DOHH2 (cell line): ENCODE data around the gene SH3BP5L.
"Not testable (repeated sequence)": the region's sequence is repeated elsewhere in the genome, so short reads cannot be mapped to it uniquely, and the experiment has no call there.

Experiments
- H3F3A ChIP-seq: fragments of 200-600 bp; sonication (generic), shearing (Covaris generic); 2 replicates; pipeline ENCODE4 v1.6.0; 2016; ENCODE audit warnings: antibody characterized with exemption, mild to moderate bottlenecking; ENCODE audit not compliant: control insufficient read depth, insufficient read depth
- H3K27ac ChIP-seq: fragments of 200-600 bp; sonication (generic); 2 replicates; pipeline ENCODE4 v1.5.1; 2014; ENCODE audit warnings: low read depth, mild to moderate bottlenecking, low read length, moderate library complexity
- H3K27me3 ChIP-seq: fragments of 200-600 bp; sonication (generic); 2 replicates; pipeline ENCODE4 v1.6.1; 2014; ENCODE audit warnings: mild to moderate bottlenecking, low read length, mixed read lengths; ENCODE audit not compliant: control insufficient read depth
- H3K36me3 ChIP-seq: fragments of 200-600 bp; sonication (generic); 2 replicates; pipeline ENCODE4 v1.6.1; 2014; ENCODE audit warnings: mild to moderate bottlenecking, low read length, moderate library complexity, mixed read lengths; ENCODE audit not compliant: control insufficient read depth
- H3K4me1 ChIP-seq: fragments of 200-600 bp; sonication (generic); 2 replicates; pipeline ENCODE4 v1.6.1; 2014; ENCODE audit warnings: mild to moderate bottlenecking, low read length, mixed read lengths; ENCODE audit not compliant: control insufficient read depth
- H3K4me2 ChIP-seq: fragments of 200-600 bp; sonication (generic); 2 replicates; pipeline ENCODE4 v1.6.0; 2014; ENCODE audit warnings: mild to moderate bottlenecking, low read length, moderate library complexity
- H3K4me3 ChIP-seq: fragments of 200-600 bp; sonication (generic); 2 replicates; pipeline ENCODE4 v1.5.1; 2014; ENCODE audit warnings: mild to moderate bottlenecking, low read length, mixed read lengths
- H3K79me2 ChIP-seq: fragments of 200-600 bp; sonication (generic); 2 replicates; pipeline ENCODE4 v1.6.1; 2014; ENCODE audit warnings: mild to moderate bottlenecking, low read length, mixed read lengths; ENCODE audit not compliant: control insufficient read depth
- H3K9me2 ChIP-seq: fragments of 200-600 bp; sonication (generic); replicated peaks from 2 replicates; pipeline ENCODE4 v1.6.1; 2014; ENCODE audit warnings: mild to moderate bottlenecking, low read length, mixed read lengths; ENCODE audit not compliant: control insufficient read depth
- H3K9me3 ChIP-seq: fragments of 200-600 bp; sonication (generic); 2 replicates; pipeline ENCODE4 v1.6.1; 2014; ENCODE audit warnings: antibody characterized with exemption, low read length, mixed read lengths; ENCODE audit not compliant: control insufficient read depth, insufficient read depth
- H4K20me1 ChIP-seq: fragments of 200-600 bp; sonication (generic); 2 replicates; pipeline ENCODE4 v1.6.0; 2014; ENCODE audit warnings: low read depth, mild to moderate bottlenecking, antibody characterized with exemption, low read length, moderate library complexity; ENCODE audit not compliant: control insufficient read depth, insufficient read depth
- EZH2phosphoT487 ChIP-seq: fragments of 200-600 bp; sonication (generic); IDR thresholded peaks from 2 replicates; pipeline ENCODE4 v1.6.1; 2017; ENCODE audit warnings: borderline replicate concordance, mild to moderate bottlenecking, antibody characterized with exemption, low read length, moderate library complexity, mixed read lengths
- TF ChIP-seq, protein P1 (sequence below): fragments of 200-600 bp; sonication (generic); IDR thresholded peaks from one replicate; pipeline ENCODE4 v1.5.1; 2014; ENCODE audit warnings: antibody characterized with exemption, mild to moderate bottlenecking, low read depth, low read length; ENCODE audit not compliant: poor library complexity, severe bottlenecking

The SH3BP5L gene

DNA sequence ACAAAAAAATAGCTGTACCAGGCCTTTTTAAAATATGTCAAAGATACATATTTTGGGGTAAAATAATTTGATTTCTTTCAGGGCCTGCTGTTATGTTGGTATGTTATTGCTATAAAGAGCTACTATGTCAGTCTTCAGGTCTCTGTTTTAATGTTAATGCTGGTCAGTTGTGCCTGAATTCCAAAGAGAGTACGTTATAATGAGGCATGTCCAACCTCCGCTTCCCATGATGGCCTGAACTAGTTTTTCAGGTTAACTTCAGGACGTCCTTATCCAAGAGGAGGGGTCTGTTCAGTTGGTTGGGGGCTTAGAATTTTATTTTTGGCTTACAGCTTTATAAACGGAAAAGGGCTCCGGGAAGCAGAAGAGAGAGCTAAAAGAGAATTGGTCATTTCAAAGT lies 35.3 kb downstream of the SH3BP5L start:
- H3K9me3 ChIP-seq, result no peaks in the 10 kb centered on the region

DNA sequence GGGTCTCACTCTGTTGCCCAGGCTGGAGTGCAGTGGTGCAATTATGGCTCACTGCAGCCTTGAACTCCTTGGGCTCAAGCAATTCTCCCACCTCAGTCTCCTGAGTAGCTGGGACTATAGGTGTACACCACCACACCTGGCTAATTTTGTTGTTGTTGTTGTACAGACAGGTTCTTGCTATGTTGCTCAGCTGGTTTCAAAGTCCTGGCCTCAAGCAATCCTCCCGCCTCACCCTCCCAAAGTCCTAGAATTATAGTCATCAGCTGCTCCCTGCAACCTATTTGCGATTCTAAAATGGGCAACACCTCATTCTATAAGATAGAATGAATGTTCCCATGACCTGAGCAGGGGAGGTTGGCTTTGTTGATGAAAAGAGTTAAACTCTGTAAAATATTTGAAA lies 36.4 kb downstream of the SH3BP5L start:
- H3F3A ChIP-seq, H3K27ac ChIP-seq, H3K79me2 ChIP-seq, H3K9me3 ChIP-seq, H3K27me3 ChIP-seq, H3K9me2 ChIP-seq, H4K20me1 ChIP-seq, H3K4me2 ChIP-seq, H3K4me3 ChIP-seq, H3K36me3 ChIP-seq: not testable (repeated sequence)
- H3K4me1 ChIP-seq, result peaks cover 15% of the 10 kb centered on the region

More for the DNA sequence above, 35.3 kb downstream of the SH3BP5L start:
- Histone ChIP-seq H3K4me3 (no peak overlapping the region), H3F3A (no peaks in the 10 kb centered on the region), H3K79me2 (no peaks in the 10 kb centered on the region), H3K9me2 (no peaks in the 10 kb centered on the region), H3K27me3 (0 out of 2 replicates have a peak, but pooled peaks cover 5% of the 10 kb centered on the region), H3K36me3 (no peaks in the 10 kb centered on the region), H3K4me1 (peaks cover 15% of the 10 kb centered on the region), H4K20me1 (no peaks in the 10 kb centered on the region), H3K4me2 (no peak overlapping the region), H3K27ac (no peak overlapping the region)
- TF ChIP-seq, protein P1, sequence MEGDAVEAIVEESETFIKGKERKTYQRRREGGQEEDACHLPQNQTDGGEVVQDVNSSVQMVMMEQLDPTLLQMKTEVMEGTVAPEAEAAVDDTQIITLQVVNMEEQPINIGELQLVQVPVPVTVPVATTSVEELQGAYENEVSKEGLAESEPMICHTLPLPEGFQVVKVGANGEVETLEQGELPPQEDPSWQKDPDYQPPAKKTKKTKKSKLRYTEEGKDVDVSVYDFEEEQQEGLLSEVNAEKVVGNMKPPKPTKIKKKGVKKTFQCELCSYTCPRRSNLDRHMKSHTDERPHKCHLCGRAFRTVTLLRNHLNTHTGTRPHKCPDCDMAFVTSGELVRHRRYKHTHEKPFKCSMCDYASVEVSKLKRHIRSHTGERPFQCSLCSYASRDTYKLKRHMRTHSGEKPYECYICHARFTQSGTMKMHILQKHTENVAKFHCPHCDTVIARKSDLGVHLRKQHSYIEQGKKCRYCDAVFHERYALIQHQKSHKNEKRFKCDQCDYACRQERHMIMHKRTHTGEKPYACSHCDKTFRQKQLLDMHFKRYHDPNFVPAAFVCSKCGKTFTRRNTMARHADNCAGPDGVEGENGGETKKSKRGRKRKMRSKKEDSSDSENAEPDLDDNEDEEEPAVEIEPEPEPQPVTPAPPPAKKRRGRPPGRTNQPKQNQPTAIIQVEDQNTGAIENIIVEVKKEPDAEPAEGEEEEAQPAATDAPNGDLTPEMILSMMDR, result no peak
- no peak for TF ChIP-seq EZH2phosphoT487

DNA sequence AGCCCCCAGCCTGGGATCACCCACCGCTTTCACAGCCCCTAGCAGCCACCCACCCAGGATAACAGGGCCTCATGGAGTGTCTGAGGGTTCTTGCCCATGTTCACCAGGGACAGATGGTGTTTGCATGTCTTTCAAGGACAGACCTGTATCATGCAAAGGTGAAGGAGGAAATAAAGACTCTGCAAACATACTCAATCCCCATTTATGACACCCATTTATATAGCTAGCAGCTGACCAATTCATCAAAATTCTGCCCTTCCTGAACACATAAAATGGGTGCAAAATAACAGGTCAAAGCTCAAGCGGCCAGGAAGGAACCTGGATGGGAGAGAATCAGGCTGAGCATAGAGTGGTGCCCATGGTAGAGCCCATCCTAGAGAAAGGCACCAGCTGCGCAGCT lies 37.4 kb downstream of the SH3BP5L start:
- TF ChIP-seq, protein P1, result no peak
- no peak for TF ChIP-seq EZH2phosphoT487
- H3F3A ChIP-seq, result no peaks in the 10 kb centered on the region
- no peaks in the 10 kb centered on the region for H3K9me2 ChIP-seq
- no peak overlapping the region for H3K4me2 ChIP-seq
- H3K27me3 ChIP-seq, result 0 out of 2 replicates have a peak, but pooled peaks cover 5% of the 10 kb centered on the region
- H3K36me3 ChIP-seq, result no peaks in the 10 kb centered on the region
- H3K4me3 ChIP-seq, result no peak overlapping the region
- H3K9me3 ChIP-seq, result no peaks in the 10 kb centered on the region
- no peaks in the 10 kb centered on the region for H3K79me2 ChIP-seq
- no peaks in the 10 kb centered on the region for H4K20me1 ChIP-seq
- peaks cover 15% of the 10 kb centered on the region for H3K4me1 ChIP-seq
- H3K27ac ChIP-seq, result no peak overlapping the region

DNA sequence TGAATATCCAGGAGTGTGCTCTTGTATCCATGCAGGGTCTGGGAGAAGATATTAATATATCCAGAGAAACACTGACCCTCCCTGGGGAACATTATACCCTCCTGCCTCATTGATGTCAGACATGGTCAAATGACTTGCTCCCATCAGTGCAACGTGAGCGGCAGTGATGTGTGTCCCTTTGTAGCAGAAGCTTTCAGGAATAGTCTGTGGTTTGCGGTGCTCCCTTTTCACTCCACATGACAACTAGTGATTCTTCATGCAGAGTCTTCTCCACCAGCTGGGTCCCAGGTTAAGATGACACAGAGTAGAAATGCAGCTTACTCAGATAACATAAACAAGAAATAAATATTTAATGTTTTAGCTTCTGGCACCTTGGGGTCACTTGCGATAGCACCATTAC lies 38.3 kb downstream of the SH3BP5L start:
- Histone ChIP-seq H3K4me2 (no peak overlapping the region), H3K27me3 (0 out of 2 replicates have a peak, but pooled peaks cover 5% of the 10 kb centered on the region), H3K4me3 (no peak overlapping the region), H3K9me3 (no peaks in the 10 kb centered on the region), H3K27ac (no peak overlapping the region), H3K79me2 (no peaks in the 10 kb centered on the region), H4K20me1 (no peaks in the 10 kb centered on the region), H3K9me2 (no peaks in the 10 kb centered on the region), H3K4me1 (peaks cover 9% of the 10 kb centered on the region), H3K36me3 (no peaks in the 10 kb centered on the region), H3F3A (no peaks in the 10 kb centered on the region)
- no peak for TF ChIP-seq EZH2phosphoT487
- TF ChIP-seq, protein P1, result no peak
